A549 treated with AZD9567 at 1 μM for 4 hours (cell line): ENCODE measurements around the gene MIA3. TPM values are rescaled to one million over a fixed set of nuclear protein-coding genes. Genes with fewer than 3 reads are reported as not detected.

Experiments
- total RNA-seq: library from RNA; stranded (reverse); fragments of 200-300 nt; extraction: Qiagen RNA extraction; gene quantifications from 5 replicates; pipeline ENCODE4 v1.2.3, GENCODE V29; 2022; ENCODE audit not compliant: insufficient read depth

Gene MIA3, protein sequence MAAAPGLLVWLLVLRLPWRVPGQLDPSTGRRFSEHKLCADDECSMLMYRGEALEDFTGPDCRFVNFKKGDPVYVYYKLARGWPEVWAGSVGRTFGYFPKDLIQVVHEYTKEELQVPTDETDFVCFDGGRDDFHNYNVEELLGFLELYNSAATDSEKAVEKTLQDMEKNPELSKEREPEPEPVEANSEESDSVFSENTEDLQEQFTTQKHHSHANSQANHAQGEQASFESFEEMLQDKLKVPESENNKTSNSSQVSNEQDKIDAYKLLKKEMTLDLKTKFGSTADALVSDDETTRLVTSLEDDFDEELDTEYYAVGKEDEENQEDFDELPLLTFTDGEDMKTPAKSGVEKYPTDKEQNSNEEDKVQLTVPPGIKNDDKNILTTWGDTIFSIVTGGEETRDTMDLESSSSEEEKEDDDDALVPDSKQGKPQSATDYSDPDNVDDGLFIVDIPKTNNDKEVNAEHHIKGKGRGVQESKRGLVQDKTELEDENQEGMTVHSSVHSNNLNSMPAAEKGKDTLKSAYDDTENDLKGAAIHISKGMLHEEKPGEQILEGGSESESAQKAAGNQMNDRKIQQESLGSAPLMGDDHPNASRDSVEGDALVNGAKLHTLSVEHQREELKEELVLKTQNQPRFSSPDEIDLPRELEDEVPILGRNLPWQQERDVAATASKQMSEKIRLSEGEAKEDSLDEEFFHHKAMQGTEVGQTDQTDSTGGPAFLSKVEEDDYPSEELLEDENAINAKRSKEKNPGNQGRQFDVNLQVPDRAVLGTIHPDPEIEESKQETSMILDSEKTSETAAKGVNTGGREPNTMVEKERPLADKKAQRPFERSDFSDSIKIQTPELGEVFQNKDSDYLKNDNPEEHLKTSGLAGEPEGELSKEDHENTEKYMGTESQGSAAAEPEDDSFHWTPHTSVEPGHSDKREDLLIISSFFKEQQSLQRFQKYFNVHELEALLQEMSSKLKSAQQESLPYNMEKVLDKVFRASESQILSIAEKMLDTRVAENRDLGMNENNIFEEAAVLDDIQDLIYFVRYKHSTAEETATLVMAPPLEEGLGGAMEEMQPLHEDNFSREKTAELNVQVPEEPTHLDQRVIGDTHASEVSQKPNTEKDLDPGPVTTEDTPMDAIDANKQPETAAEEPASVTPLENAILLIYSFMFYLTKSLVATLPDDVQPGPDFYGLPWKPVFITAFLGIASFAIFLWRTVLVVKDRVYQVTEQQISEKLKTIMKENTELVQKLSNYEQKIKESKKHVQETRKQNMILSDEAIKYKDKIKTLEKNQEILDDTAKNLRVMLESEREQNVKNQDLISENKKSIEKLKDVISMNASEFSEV (N-terminal part only)
- 20.8 to 43.2 TPM (median 22.1 TPM) in 5 replicates for total RNA-seq

DNA sequence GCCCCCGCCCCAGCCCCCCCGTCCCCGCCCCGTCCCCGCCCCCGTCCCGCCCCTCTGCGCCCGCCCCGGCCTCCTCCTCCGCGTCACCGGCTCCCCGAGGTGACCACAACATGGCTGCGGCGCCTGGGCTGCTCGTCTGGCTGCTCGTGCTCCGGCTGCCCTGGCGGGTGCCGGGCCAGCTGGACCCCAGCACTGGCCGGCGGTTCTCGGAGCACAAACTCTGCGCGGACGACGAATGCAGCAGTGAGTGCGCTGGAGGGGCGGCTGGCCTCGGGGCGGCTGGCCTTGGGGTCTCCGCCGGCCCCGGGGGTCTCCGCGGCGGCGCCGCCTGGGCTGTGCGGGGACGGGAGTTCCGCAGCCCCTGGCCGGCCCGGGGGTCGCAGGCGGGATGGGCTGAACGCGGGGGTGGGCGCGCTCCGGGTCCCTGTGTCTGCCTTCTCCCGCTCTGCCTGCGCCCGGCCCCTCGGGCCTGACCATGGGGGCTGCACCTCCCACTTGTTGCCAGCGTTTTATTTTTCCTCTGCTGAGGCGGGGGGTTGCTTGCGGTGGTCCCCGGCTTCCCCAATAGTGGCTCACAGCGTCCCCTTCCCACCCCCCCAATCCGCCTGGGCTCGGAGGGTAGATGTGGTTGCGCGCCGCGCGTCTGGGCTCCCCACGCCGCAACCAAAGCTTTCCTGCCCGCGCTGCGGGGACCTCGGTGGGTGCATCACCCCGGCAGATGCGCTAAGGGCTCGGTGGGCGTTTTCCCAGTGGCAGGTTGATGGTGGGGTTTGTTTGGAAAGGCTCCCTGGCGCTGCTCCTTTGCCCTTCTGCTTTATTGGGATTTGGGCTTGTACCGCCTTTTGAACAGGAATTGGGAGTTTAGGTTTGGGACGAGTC, at the start of gene MIA3:
Gene MIA3 (plus strand): TSS at position 97 of the 879 bp plus-strand sequence. CDS start 14 bp downstream, at position 111.

DNA sequence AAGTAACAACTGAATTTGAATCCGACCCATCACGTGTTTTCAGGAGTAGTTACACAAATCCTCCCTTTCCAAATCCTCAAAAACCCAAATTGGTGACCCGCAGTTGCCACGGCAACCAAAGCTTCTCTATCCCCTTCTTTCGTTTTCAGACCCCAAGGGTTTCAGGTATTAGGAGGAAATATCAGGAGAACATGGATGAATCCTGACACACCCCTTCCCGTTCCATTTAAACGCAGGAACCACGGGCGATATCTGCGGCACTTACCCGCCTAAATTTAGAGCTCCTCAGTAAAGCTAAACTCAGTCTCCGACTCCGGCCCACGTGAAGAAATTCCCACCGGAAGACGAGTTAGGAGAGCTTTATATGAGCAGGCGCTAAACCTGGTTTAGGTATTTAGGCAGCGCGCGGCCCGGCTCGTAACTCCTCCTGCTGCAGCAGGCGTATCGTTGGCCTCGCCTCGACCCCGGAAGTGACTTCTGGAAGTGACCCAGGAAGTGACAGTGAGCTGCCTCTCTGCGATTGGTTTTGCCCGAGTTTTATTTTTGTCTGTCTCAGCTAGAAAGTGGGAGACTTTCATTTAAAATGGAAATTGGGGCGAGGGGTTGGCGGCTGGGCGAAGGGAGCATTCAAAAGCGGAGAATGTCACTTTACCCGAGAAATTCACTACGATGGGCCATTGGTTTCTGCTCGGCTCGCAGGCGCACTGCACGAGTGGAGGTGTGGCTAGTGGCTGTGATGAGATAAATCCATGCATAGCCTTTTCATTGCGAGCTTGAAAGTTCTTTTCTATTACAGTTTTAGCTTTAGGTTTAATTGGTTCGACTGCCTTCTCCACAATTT, 28.2 kb upstream of the MIA3 start, which contains the start of gene TAF1A:
Gene TAF1A (minus strand): TSS at position 472 of the 841 bp plus-strand sequence.

DNA sequence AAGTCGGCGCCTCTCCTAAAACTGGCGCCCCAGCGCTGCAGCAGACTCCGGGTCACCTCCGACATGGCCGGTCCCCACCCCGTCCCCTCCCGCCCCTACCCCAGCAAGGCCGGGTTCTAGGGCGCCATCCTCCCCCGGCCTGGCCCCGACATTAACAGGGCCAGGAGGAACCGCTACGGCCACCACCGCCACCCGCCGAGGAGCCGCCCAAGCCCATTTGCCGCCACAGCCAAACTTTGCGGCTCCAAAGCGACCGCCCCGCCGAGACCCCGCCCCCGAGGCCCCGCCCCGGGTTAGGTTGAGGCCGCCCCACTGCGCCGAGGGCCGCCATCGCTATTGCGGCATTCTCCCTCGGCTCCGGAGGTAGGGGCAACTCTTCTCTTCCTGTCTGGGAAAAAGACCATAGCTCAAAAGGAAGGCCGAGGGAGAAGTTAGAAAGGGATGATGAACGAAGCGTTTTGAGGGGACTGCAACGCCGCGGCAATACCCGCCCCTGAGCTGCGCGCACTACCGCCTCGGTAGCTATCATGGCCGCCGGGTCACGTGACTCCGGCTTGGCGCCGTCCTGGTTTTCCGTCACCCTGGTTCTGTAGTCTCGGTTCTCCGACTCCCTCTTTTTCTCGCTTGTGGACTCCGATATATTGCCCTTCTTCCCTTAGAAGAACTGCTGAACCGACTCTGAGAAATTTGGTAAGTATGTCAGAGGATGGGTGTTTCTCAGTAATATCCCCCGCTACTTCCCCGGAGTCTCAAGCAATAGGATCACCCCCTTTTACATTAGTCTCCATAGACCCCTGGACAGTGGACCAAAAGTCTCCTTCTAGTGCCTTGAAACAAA, 94.6 kb downstream of the MIA3 start, which contains the start of the genes AIDA and BROX:
Gene AIDA (minus strand): TSS at position 239 of the 838 bp plus-strand sequence. CDS start 174 bp downstream, at position 65.
Gene BROX (plus strand): TSS at position 312 of the 838 bp plus-strand sequence. CDS start 3,136 bp downstream, outside the sequence.

Other genes with a start within 250 kb of the MIA3 start
- gene HHIPL2, start 70.0 kb upstream of the MIA3 start, total RNA-seq, result 8.8 to 10.6 TPM (median 10.3 TPM) in 5 replicates
- 7.4 to 10.5 TPM (median 10.0 TPM) in 5 replicates for gene TAF1A, start 28.2 kb upstream of the MIA3 start, total RNA-seq
- gene AIDA, start 94.4 kb downstream of the MIA3 start, total RNA-seq, result 61.5 to 83.7 TPM (median 70.5 TPM) in 5 replicates
- gene BROX, start 94.5 kb downstream of the MIA3 start, total RNA-seq, result 16.1 to 20.6 TPM (median 18.9 TPM) in 5 replicates
- not detected in 5 replicates for gene FAM177B, start 119.1 kb downstream of the MIA3 start, total RNA-seq
- 2.2 to 3.1 TPM (median 2.2 TPM) in 5 replicates for gene DISP1, start 196.9 kb downstream of the MIA3 start, total RNA-seq